Mesothelial cell of epicardium (in vitro differentiated cells): ENCODE results near the gene IER5. TPM values are rescaled to one million over a fixed set of nuclear protein-coding genes. Genes with fewer than 3 reads are reported as not detected.
A peak's percentile ranks its signal among the peaks of the same experiment; 100 is the strongest.

Experiments used
- DNase-seq, 2 experiments: peaks; one replicate each; pipeline ENCODE4 v3.0.0; 2021; ENCODE audit warnings: low spot score in 2 of 2; ENCODE audit not compliant: unreplicated experiment in 2 of 2
- H3K27ac Mint-ChIP-seq: 2 replicates; pipeline ENCODE4 v1.8.0; 2021; ENCODE audit warnings: mixed read lengths
- H3K27me3 Mint-ChIP-seq: 2 replicates; pipeline ENCODE4 v1.8.0; 2021; ENCODE audit warnings: low read depth, mixed read lengths
- H3K36me3 Mint-ChIP-seq: 2 replicates; pipeline ENCODE4 v1.8.0; 2021; ENCODE audit warnings: mixed read lengths
- H3K4me1 Mint-ChIP-seq: 2 replicates; pipeline ENCODE4 v1.8.0; 2021; ENCODE audit warnings: mixed read lengths
- H3K4me3 Mint-ChIP-seq: 2 replicates; pipeline ENCODE4 v1.8.0; 2021; ENCODE audit warnings: mild to moderate bottlenecking, moderate library complexity, mixed read lengths
- H3K9me3 Mint-ChIP-seq: 2 replicates; pipeline ENCODE4 v1.8.0; 2021; ENCODE audit warnings: mixed read lengths
- CTCF ChIP-seq: fragments of 200-600 bp; sonication (generic); IDR thresholded peaks from one replicate; pipeline ENCODE4 v1.5.0; 2021; ENCODE audit warnings: antibody characterized with exemption; ENCODE audit not compliant: unreplicated experiment
- total RNA-seq: library from RNA; stranded (reverse); gene quantifications from 3 replicates; pipeline ENCODE4 v1.2.1, GENCODE V29; 2021

The IER5 gene
- total RNA-seq, 1 donor from 2014 or later: 14.1 TPM

- Mint-ChIP-seq H3K9me3 (no peaks in the 10 kb centered on the region), H3K4me3 (no peak overlapping the region), H3K27me3 (no peaks in the 10 kb centered on the region), H3K27ac (peak overlapping the region; percentile 86), H3K4me1 (peaks cover 87% of the 10 kb centered on the region), H3K36me3 (no peaks in the 10 kb centered on the region)
- no peak for DNase-seq
- no peak for TF ChIP-seq CTCF
Observed at GRCh38 chr1:181100934-181101333, 12.4 kb downstream of the IER5 start.

- peaks cover 86% of the 10 kb centered on the region for H3K4me1 Mint-ChIP-seq
- no peaks in the 10 kb centered on the region for H3K27me3 Mint-ChIP-seq
- no peaks in the 10 kb centered on the region for H3K36me3 Mint-ChIP-seq
- peak overlapping the region; percentile 78 for H3K27ac Mint-ChIP-seq
- no peak for TF ChIP-seq CTCF
- H3K9me3 Mint-ChIP-seq: no peaks in the 10 kb centered on the region
- peak overlapping the region; percentile 5 for H3K4me3 Mint-ChIP-seq
- no peak for DNase-seq
Observed at GRCh38 chr1:181101581-181102226, 13.2 kb downstream of the IER5 start.

- H3K4me3 Mint-ChIP-seq: no peak overlapping the region
- no peaks in the 10 kb centered on the region for H3K36me3 Mint-ChIP-seq
- no peaks in the 10 kb centered on the region for H3K27me3 Mint-ChIP-seq
- no peaks in the 10 kb centered on the region for H3K9me3 Mint-ChIP-seq
- no peak for DNase-seq
- TF ChIP-seq CTCF: no peak
- H3K4me1 Mint-ChIP-seq: peaks cover 83% of the 10 kb centered on the region
- H3K27ac Mint-ChIP-seq: peak overlapping the region; percentile 96
Observed at GRCh38 chr1:181102841-181103240, 14.3 kb downstream of the IER5 start.

- H3K27ac Mint-ChIP-seq: peak overlapping the region; percentile 96
- peak overlapping the region; percentile 52 for H3K4me3 Mint-ChIP-seq
- DNase-seq: no peak
- no peaks in the 10 kb centered on the region for H3K9me3 Mint-ChIP-seq
- H3K36me3 Mint-ChIP-seq: no peaks in the 10 kb centered on the region
- peaks cover 82% of the 10 kb centered on the region for H3K4me1 Mint-ChIP-seq
- no peak for TF ChIP-seq CTCF
- no peaks in the 10 kb centered on the region for H3K27me3 Mint-ChIP-seq
Observed at GRCh38 chr1:181103399-181103798, 14.9 kb downstream of the IER5 start.

GRCh38 chr1:181104042-181104789 is 15.7 kb downstream of the IER5 start:
- Mint-ChIP-seq H3K4me3 (peak overlapping the region; percentile 87), H3K4me1 (peaks cover 78% of the 10 kb centered on the region), H3K27me3 (no peaks in the 10 kb centered on the region), H3K9me3 (no peaks in the 10 kb centered on the region), H3K27ac (peak overlapping the region; percentile 96), H3K36me3 (no peaks in the 10 kb centered on the region)
- no peak for DNase-seq
- no peak for TF ChIP-seq CTCF
